ENCODE results near the gene TYMP.

TYMP gene

GRCh38 chr22:50569041-50569459 lies 39.2 kb upstream of the TYMP start:
- Mint-ChIP-seq H3K9me3 (no peaks in the 10 kb centered on the region), H3K27ac (no peak overlapping the region), H3K4me3 (no peak overlapping the region), H3K4me1 (no peaks in the 10 kb centered on the region), H3K27me3 (no peaks in the 10 kb centered on the region)
- ATAC-seq, result no peak
- DNase-seq, result no peak

DNA sequence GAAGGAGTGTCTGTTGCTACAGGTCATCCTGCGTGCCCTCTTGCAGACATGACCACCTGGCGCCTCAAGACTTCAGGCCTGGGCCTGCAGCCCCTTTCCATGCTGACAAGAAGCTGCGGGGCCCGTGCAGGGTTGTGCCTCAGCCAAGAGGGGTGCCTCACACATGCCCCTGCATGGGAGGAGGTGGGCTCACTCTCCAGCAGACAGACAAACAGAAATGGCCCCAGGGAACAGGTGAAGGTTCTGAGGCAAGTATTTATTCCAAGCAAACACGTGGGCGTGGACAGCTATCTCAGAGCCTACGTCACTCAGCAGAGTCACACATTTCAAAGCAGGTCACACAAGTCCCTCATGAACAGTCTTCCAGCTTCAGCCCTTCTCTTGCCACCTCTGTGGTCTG lies 38.8 kb upstream of the TYMP start:
- DNase-seq (no peak), ATAC-seq (no peak)
- Mint-ChIP-seq H3K27me3 (peaks cover 3% of the 10 kb centered on the region), H3K4me1 (peaks cover 1% of the 10 kb centered on the region), H3K4me3 (no peak overlapping the region), H3K27ac (no peak overlapping the region), H3K9me3 (no peaks in the 10 kb centered on the region)

- Mint-ChIP-seq H3K27me3 (peaks cover 8% of the 10 kb centered on the region), H3K4me1 (peaks cover 10% of the 10 kb centered on the region), H3K9me3 (no peaks in the 10 kb centered on the region), H3K27ac (peak overlapping the region in 1 of 2 donors; percentile 68), H3K4me3 (no peak overlapping the region)
- DNase-seq (no peak), ATAC-seq (no peak)
Measured at GRCh38 chr22:50567721-50568252, 38.0 kb upstream of the TYMP start.

- H3K27ac Mint-ChIP-seq, result no peak overlapping the region
- ATAC-seq (no peak), DNase-seq (no peak)
- H3K4me3 Mint-ChIP-seq, result peak overlapping the region in 1 of 2 donors; percentile 93
- peaks cover 23% of the 10 kb centered on the region for H3K4me1 Mint-ChIP-seq
- H3K9me3 Mint-ChIP-seq, result no peaks in the 10 kb centered on the region
- peaks cover 8% of the 10 kb centered on the region for H3K27me3 Mint-ChIP-seq
Measured at GRCh38 chr22:50564289-50564688, 34.5 kb upstream of the TYMP start.

GRCh38 chr22:50563413-50564160 lies 33.8 kb upstream of the TYMP start:
- DNase-seq, result no peak
- H3K27me3 Mint-ChIP-seq, result peaks cover 8% of the 10 kb centered on the region
- peak overlapping the region; percentile 81 to 90 for H3K27ac Mint-ChIP-seq
- no peaks in the 10 kb centered on the region for H3K9me3 Mint-ChIP-seq
- peak overlapping the region; percentile 93 for H3K4me3 Mint-ChIP-seq
- ATAC-seq, result no peak
- peaks cover 23% of the 10 kb centered on the region for H3K4me1 Mint-ChIP-seq

DNA sequence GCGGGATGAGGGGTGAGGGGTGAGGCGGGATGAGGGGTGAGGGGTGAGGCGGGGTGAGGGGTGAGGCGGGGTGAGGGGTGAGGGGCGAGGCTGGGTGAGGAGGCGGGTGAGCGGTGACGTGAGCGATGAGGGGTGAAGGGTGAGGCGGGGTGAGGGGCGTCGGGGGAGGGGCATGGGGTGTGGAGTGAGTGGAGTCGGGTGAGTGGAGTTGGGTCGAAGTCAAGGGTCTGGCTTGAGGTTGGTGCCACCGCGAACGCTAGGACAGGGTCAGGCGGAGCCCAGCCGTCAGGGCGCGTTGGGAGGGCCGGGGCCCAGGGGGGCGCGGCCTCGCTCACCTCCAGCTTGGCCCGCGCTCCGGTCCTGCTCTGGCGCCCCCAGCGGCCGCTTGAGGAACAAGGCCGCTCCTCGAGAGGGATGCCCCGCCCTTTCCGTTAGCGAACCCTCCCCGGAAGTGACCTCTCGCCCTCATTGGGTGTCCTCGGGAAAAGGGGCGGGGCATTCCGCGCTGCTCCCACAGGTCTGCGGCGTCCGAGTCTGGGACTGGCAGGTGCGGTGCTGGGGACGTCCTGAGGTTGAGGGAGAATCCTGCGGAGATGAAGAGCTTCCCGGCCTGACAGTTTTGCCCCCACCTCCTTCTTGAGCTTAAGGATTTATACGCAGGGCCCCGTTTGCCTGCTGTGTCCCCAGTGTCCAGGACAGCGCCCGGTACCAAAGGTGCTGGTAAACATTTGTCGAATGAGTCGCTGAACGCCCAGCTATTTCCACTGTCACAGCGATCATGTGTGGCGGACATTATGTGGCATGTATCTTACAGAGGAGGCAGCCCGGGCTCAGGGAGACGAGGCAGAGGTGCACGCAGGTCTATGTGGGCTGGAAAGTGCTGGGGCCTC lies 33.0 kb upstream of the TYMP start, which contains the start of gene SYCE3:
SYCE3 (minus strand) TSS at position 397 of the 890 bp plus-strand sequence. CDS start 6,514 bp downstream, outside the sequence.
- peak within 1 kb of the TSS; percentile 81 to 90 for H3K27ac Mint-ChIP-seq
- DNase-seq (peak; percentile 98 to 99), ATAC-seq (peak; percentile 95)
- peaks cover 23% of the 10 kb centered on the region for H3K4me1 Mint-ChIP-seq
- peaks cover 8% of the 10 kb centered on the region for H3K27me3 Mint-ChIP-seq
- H3K9me3 Mint-ChIP-seq, result no peaks in the 10 kb centered on the region
- H3K4me3 Mint-ChIP-seq, result peak within 1 kb of the TSS; percentile 93

GRCh38 chr22:50561401-50562358 lies 31.9 kb upstream of the TYMP start:
- H3K27me3 Mint-ChIP-seq, result peaks cover 8% of the 10 kb centered on the region
- DNase-seq (no peak), ATAC-seq (no peak)
- H3K4me1 Mint-ChIP-seq, result peaks cover 23% of the 10 kb centered on the region
- H3K27ac Mint-ChIP-seq, result peak overlapping the region; percentile 50 to 77
- peak overlapping the region; percentile 72 to 73 for H3K4me3 Mint-ChIP-seq
- H3K9me3 Mint-ChIP-seq, result no peaks in the 10 kb centered on the region

DNA sequence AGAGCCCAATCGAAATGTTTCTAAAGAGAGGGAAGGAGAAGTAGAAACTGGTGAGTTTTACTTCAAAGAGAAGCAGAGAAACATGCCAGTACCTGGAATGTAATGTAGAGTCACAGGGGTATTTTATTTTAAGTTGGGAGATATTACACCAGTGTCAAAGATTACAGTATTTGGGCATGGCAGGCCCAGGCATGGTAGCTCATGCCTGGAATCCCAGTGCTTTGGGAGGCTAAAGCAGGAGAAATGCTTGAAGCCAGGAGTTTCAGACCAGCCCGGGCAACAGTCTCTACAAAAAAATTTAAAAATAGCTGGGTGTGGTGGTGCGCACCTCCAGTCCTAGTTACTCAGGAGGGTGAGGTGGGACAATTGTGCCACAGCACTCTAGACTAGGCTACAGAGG lies 30.2 kb upstream of the TYMP start:
- Mint-ChIP-seq H3K9me3 (no peaks in the 10 kb centered on the region), H3K27ac (no peak overlapping the region), H3K4me3 (no peak overlapping the region), H3K27me3 (peaks cover 8% of the 10 kb centered on the region), H3K4me1 (peaks cover 23% of the 10 kb centered on the region)
- DNase-seq (no peak), ATAC-seq (no peak)

- Mint-ChIP-seq H3K9me3 (no peaks in the 10 kb centered on the region), H3K4me3 (no peak overlapping the region), H3K27me3 (no peaks in the 10 kb centered on the region), H3K4me1 (peaks cover 10% of the 10 kb centered on the region), H3K27ac (no peak overlapping the region)
- ATAC-seq (no peak), DNase-seq (no peak)
Measured at GRCh38 chr22:50556703-50557102, 26.9 kb upstream of the TYMP start.

DNA sequence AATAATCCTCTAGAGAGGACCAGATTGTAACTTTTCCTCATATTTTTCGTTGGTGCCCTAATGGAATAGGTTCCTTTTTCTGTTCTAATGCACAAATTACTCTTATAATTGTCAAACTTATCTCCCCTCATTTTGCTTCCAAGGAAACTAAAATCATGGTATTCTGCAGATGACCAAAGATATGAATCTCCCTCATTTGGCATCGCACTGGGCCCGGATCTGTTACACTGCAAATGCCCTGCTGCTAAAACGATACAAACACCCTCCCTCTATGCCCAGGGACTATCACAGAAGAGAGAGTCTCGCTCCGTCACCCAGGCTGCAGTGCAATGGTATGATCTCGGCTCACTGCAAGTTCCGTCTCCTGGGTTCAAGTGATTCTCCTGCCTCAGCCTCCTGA lies 23.5 kb upstream of the TYMP start:
- H3K4me1 Mint-ChIP-seq, result peaks cover 22% of the 10 kb centered on the region
- no peaks in the 10 kb centered on the region for H3K27me3 Mint-ChIP-seq
- ATAC-seq, result no peak
- H3K4me3 Mint-ChIP-seq, result no peak overlapping the region
- no peak for DNase-seq
- no peaks in the 10 kb centered on the region for H3K9me3 Mint-ChIP-seq
- H3K27ac Mint-ChIP-seq, result no peak overlapping the region

DNA sequence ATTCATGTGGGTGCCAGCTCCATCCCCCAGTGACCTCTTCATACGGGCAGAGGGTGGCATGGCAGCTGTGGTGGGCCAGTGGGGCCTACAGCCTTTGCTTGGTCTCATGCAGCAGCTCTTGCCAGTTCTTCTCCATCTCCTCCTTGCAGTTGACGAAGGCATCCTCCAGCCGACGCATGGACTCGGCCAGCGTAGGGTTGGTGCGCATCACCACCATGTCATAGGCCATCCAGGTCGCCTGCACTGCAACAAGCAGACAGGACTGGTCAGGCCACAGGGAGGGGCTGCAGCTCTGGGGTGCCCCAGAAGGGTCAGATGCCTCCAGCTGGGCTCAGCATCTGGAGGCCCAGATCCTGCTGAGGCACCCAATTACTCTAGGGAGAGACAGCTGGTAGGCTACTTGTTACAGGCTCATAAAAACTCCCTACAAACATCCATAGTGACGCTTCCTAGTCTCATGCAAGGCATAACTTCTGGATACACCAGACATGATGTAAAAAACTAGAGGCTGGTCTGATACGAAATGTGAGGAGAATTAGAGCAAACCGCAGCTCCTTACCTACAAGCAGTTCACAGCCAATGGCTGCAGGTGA lies 21.4 kb upstream of the TYMP start:
- no peak for ATAC-seq
- no peak for DNase-seq
- H3K27me3 Mint-ChIP-seq, result no peaks in the 10 kb centered on the region
- no peaks in the 10 kb centered on the region for H3K9me3 Mint-ChIP-seq
- peaks cover 36% of the 10 kb centered on the region for H3K4me1 Mint-ChIP-seq
- H3K4me3 Mint-ChIP-seq, result peak overlapping the region; percentile 20 to 33
- H3K27ac Mint-ChIP-seq, result no peak overlapping the region

GRCh38 chr22:50550395-50550794 lies 20.6 kb upstream of the TYMP start:
- ATAC-seq (no peak), DNase-seq (no peak)
- no peaks in the 10 kb centered on the region for H3K9me3 Mint-ChIP-seq
- H3K4me1 Mint-ChIP-seq, result peaks cover 44% of the 10 kb centered on the region
- H3K27me3 Mint-ChIP-seq, result no peaks in the 10 kb centered on the region
- peak overlapping the region; percentile 36 to 86 for H3K27ac Mint-ChIP-seq
- peak overlapping the region; percentile 85 to 92 for H3K4me3 Mint-ChIP-seq

GRCh38 chr22:50548921-50549790 lies 19.3 kb upstream of the TYMP start:
- DNase-seq, result peak in 1 of 2 donors; percentile 16
- Mint-ChIP-seq H3K4me1 (peaks cover 57% of the 10 kb centered on the region), H3K27ac (peak overlapping the region; percentile 69 to 96), H3K4me3 (peak overlapping the region; percentile 85 to 92), H3K9me3 (no peaks in the 10 kb centered on the region), H3K27me3 (no peaks in the 10 kb centered on the region)
- peak; percentile 0 for ATAC-seq
